ENCODE results near the gene SEZ6.
A peak's percentile ranks its signal among the peaks of the same experiment; 100 is the strongest.

SEZ6 gene

GRCh38 chr17:29021226-29021625 is 15.4 kb upstream of the SEZ6 start:
- Mint-ChIP-seq H3K4me3 (peak overlapping the region in 2 of 3 experiments; percentile 7 to 29), H3K27ac (no peak overlapping the region), H3K36me3 (ENCODE audit: low read depth) (no peaks in the 10 kb centered on the region), H3K4me1 (peaks cover 17% of the 10 kb centered on the region), H3K9me3 (no peaks in the 10 kb centered on the region), H3K27me3 (ENCODE audit: low read depth) (peaks cover 87% of the 10 kb centered on the region)
- TF ChIP-seq, protein P1, sequence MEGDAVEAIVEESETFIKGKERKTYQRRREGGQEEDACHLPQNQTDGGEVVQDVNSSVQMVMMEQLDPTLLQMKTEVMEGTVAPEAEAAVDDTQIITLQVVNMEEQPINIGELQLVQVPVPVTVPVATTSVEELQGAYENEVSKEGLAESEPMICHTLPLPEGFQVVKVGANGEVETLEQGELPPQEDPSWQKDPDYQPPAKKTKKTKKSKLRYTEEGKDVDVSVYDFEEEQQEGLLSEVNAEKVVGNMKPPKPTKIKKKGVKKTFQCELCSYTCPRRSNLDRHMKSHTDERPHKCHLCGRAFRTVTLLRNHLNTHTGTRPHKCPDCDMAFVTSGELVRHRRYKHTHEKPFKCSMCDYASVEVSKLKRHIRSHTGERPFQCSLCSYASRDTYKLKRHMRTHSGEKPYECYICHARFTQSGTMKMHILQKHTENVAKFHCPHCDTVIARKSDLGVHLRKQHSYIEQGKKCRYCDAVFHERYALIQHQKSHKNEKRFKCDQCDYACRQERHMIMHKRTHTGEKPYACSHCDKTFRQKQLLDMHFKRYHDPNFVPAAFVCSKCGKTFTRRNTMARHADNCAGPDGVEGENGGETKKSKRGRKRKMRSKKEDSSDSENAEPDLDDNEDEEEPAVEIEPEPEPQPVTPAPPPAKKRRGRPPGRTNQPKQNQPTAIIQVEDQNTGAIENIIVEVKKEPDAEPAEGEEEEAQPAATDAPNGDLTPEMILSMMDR (IDR thresholded peaks at IDR 0.05; ENCODE audit: unreplicated experiment in 3 of 3) = no peak

GRCh38 chr17:29020576-29020975 is 14.7 kb upstream of the SEZ6 start:
- no peaks in the 10 kb centered on the region for H3K36me3 Mint-ChIP-seq (ENCODE audit: low read depth)
- peaks cover 87% of the 10 kb centered on the region for H3K27me3 Mint-ChIP-seq (ENCODE audit: low read depth)
- no peak overlapping the region for H3K4me3 Mint-ChIP-seq
- H3K9me3 Mint-ChIP-seq = no peaks in the 10 kb centered on the region
- peaks cover 17% of the 10 kb centered on the region for H3K4me1 Mint-ChIP-seq
- no peak overlapping the region for H3K27ac Mint-ChIP-seq
- TF ChIP-seq, protein P1 (IDR thresholded peaks at IDR 0.05; ENCODE audit: unreplicated experiment in 3 of 3) = no peak

- no peaks in the 10 kb centered on the region for H3K36me3 Mint-ChIP-seq (ENCODE audit: low read depth)
- TF ChIP-seq, protein P1 (IDR thresholded peaks at IDR 0.05; ENCODE audit: unreplicated experiment in 3 of 3) = no peak
- H3K27ac Mint-ChIP-seq = no peak overlapping the region
- no peaks in the 10 kb centered on the region for H3K9me3 Mint-ChIP-seq
- H3K4me1 Mint-ChIP-seq = peaks cover 22% of the 10 kb centered on the region
- peaks cover 91% of the 10 kb centered on the region for H3K27me3 Mint-ChIP-seq (ENCODE audit: low read depth)
- peak overlapping the region in 1 of 3 experiments; percentile 31 for H3K4me3 Mint-ChIP-seq
Measured at GRCh38 chr17:29019475-29020181, 13.8 kb upstream of the SEZ6 start.

DNA sequence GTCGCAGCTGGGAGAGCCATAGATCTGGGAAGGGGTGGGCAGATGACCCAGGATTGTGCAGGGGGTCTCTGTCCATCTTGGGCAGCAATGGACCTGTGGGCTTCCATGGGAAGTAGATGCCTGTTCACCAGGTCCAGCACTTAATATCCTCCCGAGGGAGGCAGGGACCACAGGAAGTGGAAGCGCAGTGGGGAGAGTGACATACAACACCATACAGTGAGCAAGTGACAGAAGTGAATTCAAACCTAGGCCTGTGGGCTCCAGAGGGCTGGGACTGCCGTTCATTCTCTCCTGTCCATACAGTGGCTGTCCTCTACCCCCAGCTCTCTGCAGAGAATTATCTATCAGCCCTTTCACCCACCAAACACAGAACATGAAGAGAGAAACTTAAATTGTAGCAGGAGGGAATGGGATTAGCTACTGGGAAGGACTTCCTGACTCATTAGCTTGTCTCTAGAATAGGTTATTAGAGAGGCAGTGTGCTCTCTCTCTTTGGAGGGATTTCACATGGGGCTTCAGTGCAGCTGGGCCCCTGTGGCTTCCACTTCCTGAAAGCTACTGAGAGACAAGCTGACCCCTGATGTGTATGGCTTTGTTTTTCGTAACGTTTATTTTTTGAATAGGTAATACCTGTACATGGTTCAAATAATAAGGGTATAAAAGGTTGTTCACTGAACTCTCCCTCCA is 13.1 kb upstream of the SEZ6 start:
- H3K4me3 Mint-ChIP-seq = no peak overlapping the region
- H3K9me3 Mint-ChIP-seq = no peaks in the 10 kb centered on the region
- H3K27me3 Mint-ChIP-seq (ENCODE audit: low read depth) = peaks cover 92% of the 10 kb centered on the region
- H3K4me1 Mint-ChIP-seq = peaks cover 27% of the 10 kb centered on the region
- no peak overlapping the region for H3K27ac Mint-ChIP-seq
- no peaks in the 10 kb centered on the region for H3K36me3 Mint-ChIP-seq (ENCODE audit: low read depth)
- TF ChIP-seq, protein P1 (IDR thresholded peaks at IDR 0.05; ENCODE audit: unreplicated experiment in 3 of 3) = no peak

DNA sequence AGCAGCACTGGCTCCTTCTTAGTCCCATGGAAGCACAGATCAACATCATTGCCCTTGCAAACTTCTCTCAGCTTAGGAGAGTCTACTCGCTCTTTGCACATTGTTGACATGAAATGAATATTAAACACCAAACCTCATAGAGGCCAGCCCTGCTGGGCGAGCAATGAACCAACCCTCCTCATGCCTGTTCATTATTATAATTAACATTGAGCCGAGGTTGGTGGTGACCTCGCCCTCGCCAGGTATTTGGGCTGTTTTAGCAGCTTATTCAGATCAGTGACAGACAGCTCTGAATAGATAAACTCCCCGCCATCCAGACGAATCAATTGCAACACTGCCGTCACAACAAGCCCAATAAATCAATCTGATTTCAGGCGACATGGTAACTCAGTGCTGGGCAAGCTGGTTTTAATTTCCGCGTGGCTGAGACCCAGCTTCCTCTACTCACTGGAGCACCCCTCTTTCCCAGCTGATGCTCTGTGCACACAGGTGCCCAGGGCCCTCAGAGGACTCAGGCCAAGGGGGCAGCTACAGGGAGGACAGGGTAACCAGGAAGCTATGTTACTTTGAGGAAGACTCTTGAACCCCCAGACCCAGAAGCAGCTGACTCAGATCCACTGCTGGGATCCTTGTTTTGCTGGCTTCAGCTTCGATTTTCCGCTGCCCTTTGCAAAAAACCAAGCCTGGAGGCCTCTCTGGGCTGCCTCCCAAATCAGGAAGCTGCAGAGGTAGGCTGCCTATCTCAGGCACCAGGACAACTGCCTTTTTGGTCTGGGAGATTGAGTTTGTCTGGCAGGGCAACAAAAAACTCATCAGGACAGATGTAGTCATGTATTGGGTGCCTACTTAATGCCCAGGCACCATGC is 10.7 kb upstream of the SEZ6 start:
- Mint-ChIP-seq H3K27ac (no peak overlapping the region), H3K27me3 (ENCODE audit: low read depth) (peaks cover 90% of the 10 kb centered on the region), H3K9me3 (no peaks in the 10 kb centered on the region), H3K36me3 (ENCODE audit: low read depth) (no peaks in the 10 kb centered on the region), H3K4me3 (no peak overlapping the region), H3K4me1 (peaks cover 27% of the 10 kb centered on the region)
- TF ChIP-seq, protein P1 (IDR thresholded peaks at IDR 0.05; ENCODE audit: unreplicated experiment in 3 of 3) = no peak
